K562 (cell line): ENCODE results near the gene CARD8. TPM values are rescaled to one million over a fixed set of nuclear protein-coding genes. Genes with fewer than 3 reads are reported as not detected.
A peak's percentile ranks its signal among the peaks of the same experiment; 100 is the strongest.

Experiments
- ATF7 ChIP-seq: fragments of 450-650 bp; IDR thresholded peaks from 2 replicates; pipeline ENCODE4 v1.7.1; 2014; ENCODE audit warnings: mild to moderate bottlenecking, moderate library complexity
- CEBPG ChIP-seq, 3 experiments: fragments of 200-800 bp in 1 of 3; sonication (Bioruptor generic) in 1 of 3; sonication (generic) in 1 of 3; formaldehyde crosslinking in 1 of 3; IDR thresholded peaks in 2 of 3; conservative IDR thresholded peaks in 1 of 3; 2 replicates each; pipeline versions ENCODE4 v1.6.1 to v1.8.0; 2016 to 2022; ENCODE audit warnings: missing compliant biosample characterization in 2 of 3, missing genetic modification characterization in 2 of 3, mild to moderate bottlenecking in 1 of 3, missing genetic modification reagents in 1 of 3
- KAT8 ChIP-seq: fragments of 450-650 bp; IDR thresholded peaks from 2 replicates; pipeline ENCODE4 v1.6.1; 2016; ENCODE audit warnings: low read depth, mild to moderate bottlenecking
- MEIS2 ChIP-seq: fragments of 450-650 bp; IDR thresholded peaks from 2 replicates; pipeline ENCODE4 v1.6.1; 2014; ENCODE audit warnings: mild to moderate bottlenecking; ENCODE audit not compliant: partially characterized antibody
- MTA3 ChIP-seq: fragments of 450-650 bp; formaldehyde crosslinking; IDR thresholded peaks from 2 replicates; pipeline ENCODE4 v1.6.1; 2017; ENCODE audit warnings: mild to moderate bottlenecking, borderline replicate concordance
- NCOA6 ChIP-seq: fragments of 450-650 bp; IDR thresholded peaks from 2 replicates; pipeline ENCODE4 v1.6.1; 2017; ENCODE audit warnings: mild to moderate bottlenecking
- PRPF4 ChIP-seq: fragments of 200-400 bp; formaldehyde crosslinking; IDR thresholded peaks from one replicate; pipeline ENCODE4 v1.6.1; 2017; ENCODE audit warnings: low read length, low read depth, mild to moderate bottlenecking; ENCODE audit not compliant: insufficient read depth, poor library complexity, severe bottlenecking
- PYGO2 ChIP-seq: fragments of 450-650 bp; IDR thresholded peaks from 2 replicates; pipeline ENCODE4 v1.6.1; 2016; ENCODE audit warnings: mild to moderate bottlenecking, missing genetic modification characterization, moderate library complexity, missing compliant biosample characterization
- RREB1 ChIP-seq: fragments of 250-450 bp; sonication (Bioruptor Pico); IDR thresholded peaks from 2 replicates; pipeline ENCODE4 v1.4.0; 2020
- SRSF7 ChIP-seq: fragments of 200-400 bp; formaldehyde crosslinking; optimal IDR thresholded peaks from 2 replicates; pipeline ENCODE3; 2017; ENCODE audit warnings: mild to moderate bottlenecking, low read depth, low read length
- TOE1 ChIP-seq, 2 experiments: fragments of 450-650 bp in 1 of 2; sonication (generic) in 1 of 2; formaldehyde crosslinking in 1 of 2; IDR thresholded peaks; 2 replicates each; pipeline versions ENCODE4 v1.7.1 to v1.8.0; 2016 to 2022; ENCODE audit warnings: borderline replicate concordance in 2 of 2, mild to moderate bottlenecking in 2 of 2, antibody characterized with exemption in 1 of 2, inconsistent platforms in 1 of 2, low read depth in 1 of 2, missing genetic modification reagents in 1 of 2, moderate library complexity in 1 of 2
- TSC22D4 ChIP-seq: fragments of 450-650 bp; IDR thresholded peaks from 2 replicates; pipeline ENCODE4 v1.6.1; 2016; ENCODE audit warnings: missing genetic modification characterization, missing biosample characterization, control low read depth
- ZBED1 ChIP-seq: IDR thresholded peaks from 2 replicates; pipeline ENCODE4 v1.6.1; 2014
- ZBTB7A ChIP-seq: IDR thresholded peaks from 2 replicates; pipeline ENCODE4 v1.6.1; 2011; ENCODE audit warnings: low read depth, mild to moderate bottlenecking, low read length, moderate library complexity, borderline replicate concordance; ENCODE audit not compliant: control insufficient read depth
- ZBTB9 ChIP-seq: fragments of 450-650 bp; formaldehyde crosslinking; IDR thresholded peaks from 2 replicates; pipeline ENCODE4 v1.4.0; 2020; ENCODE audit warnings: mild to moderate bottlenecking, moderate library complexity
- ZNF134 ChIP-seq: fragments of 250-450 bp; sonication (Bioruptor Pico); conservative IDR thresholded peaks from 2 replicates; pipeline ENCODE4 v1.4.0; 2020
- ZNF561 ChIP-seq: fragments of 450-650 bp; formaldehyde crosslinking; conservative IDR thresholded peaks from 2 replicates; pipeline ENCODE4 v1.4.0; 2020; ENCODE audit warnings: mild to moderate bottlenecking, moderate library complexity
- ZNF76 ChIP-seq: fragments of 250-450 bp; sonication (Bioruptor Pico); IDR thresholded peaks from 2 replicates; pipeline ENCODE4 v1.4.0; 2020; ENCODE audit warnings: mild to moderate bottlenecking, moderate library complexity, borderline replicate concordance
- ZSCAN32 ChIP-seq: fragments of 450-650 bp; formaldehyde crosslinking; IDR thresholded peaks from 2 replicates; pipeline ENCODE4 v1.4.0; 2020; ENCODE audit warnings: mild to moderate bottlenecking, moderate library complexity
- polyA plus RNA-seq, 8 experiments: library from polyadenylated mRNA; depleted of rRNA in 4 of 8; stranded (reverse) in 5 of 8; unstranded in 3 of 8; fragments of >200 nt; fragmentation: Nextera tagmentation in 2 of 8; fragmentation: Illumina TruSeq in 1 of 8; extraction: Ambion mirVana in 2 of 8; extraction: Trizol in 1 of 8; gene quantifications; 2 replicates each; pipeline versions ENCODE4 v1.2.1 to v1.2.3, GENCODE V29; 2011 to 2014; ENCODE audit warnings: inconsistent platforms in 1 of 8, missing spikeins in 1 of 8
- total RNA-seq, 7 experiments: library from RNA; depleted of rRNA in 6 of 7; stranded (reverse); fragments of >200 nt in 6 of 7; fragmentation: Illumina TruSeq in 2 of 7; extraction: Trizol in 2 of 7; gene quantifications; 2 replicates each; pipeline versions ENCODE4 v1.2.1 to v1.2.3, GENCODE V29; 2011 to 2021; ENCODE audit warnings: low replicate concordance in 1 of 7

The CARD8 gene
- total and polyA plus RNA-seq, 9 of the 15 experiments (the other 6 are each of a cell fraction or from before 2014, with no cell fraction given) = 11.5 to 26.4 (median 20.8) TPM

- TF ChIP-seq RREB1 = 0 out of 2 replicates have a peak, but pooled peaks have one; percentile 57
- TF ChIP-seq MEIS2 = peak; percentile 99
- TF ChIP-seq ZBTB9 (CRISPR knock-in tag) = 0 out of 2 replicates have a peak, but pooled peaks have one; percentile 54
- TF ChIP-seq ATF7 = peak; percentile 86
- TF ChIP-seq ZNF76 (CRISPR knock-in tag) = no peak
- no peak for TF ChIP-seq SRSF7
- TF ChIP-seq TOE1 (IDR thresholded peaks at IDR 0.05; ENCODE audit: borderline replicate concordance) = peak; percentile 73; the same call in 1 of the 2 replicates
- TF ChIP-seq TOE1 (CRISPR knock-in tag; IDR thresholded peaks at IDR 0.05; ENCODE audit: borderline replicate concordance, low read depth) = no peak
- TF ChIP-seq ZBED1 = no peak
- TF ChIP-seq ZNF134 (CRISPR knock-in tag) = 0 out of 2 replicates have a peak, but pooled peaks have one; percentile 27
- peak; percentile 88; the same call in 1 of the 2 replicates for TF ChIP-seq MTA3
- TF ChIP-seq TSC22D4 (tag) = no peak
- no peak for TF ChIP-seq ZSCAN32 (CRISPR knock-in tag)
- peak; percentile 40; the same call in 1 of the 2 replicates for TF ChIP-seq ZBTB7A
- no peak for TF ChIP-seq PRPF4
- no peak for TF ChIP-seq CEBPG (CRISPR knock-in tag; IDR thresholded peaks at IDR 0.05)
- no peak for TF ChIP-seq CEBPG (tag; conservative IDR thresholded peaks at IDR 0.05 in 1 of 2, IDR thresholded peaks at IDR 0.05 in 1 of 2)
- no peak for TF ChIP-seq NCOA6
- TF ChIP-seq PYGO2 = no peak
- TF ChIP-seq ZNF561 (CRISPR knock-in tag) = no peak
- no peak for TF ChIP-seq KAT8
Measured at GRCh38 chr19:48255376-48256303, at the start of gene CARD8 (continued).
